ENCODE data around the gene RABGGTA. TPM values are rescaled to one million over a fixed set of nuclear protein-coding genes. Genes with fewer than 3 reads are reported as not detected.
"Not testable (repeated sequence)": the region's sequence is repeated elsewhere in the genome, so short reads cannot be mapped to it uniquely, and the experiment has no call there.

RABGGTA gene
- polyA plus RNA-seq, 2 of the 4 experiments (the other 2 are of a cell fraction) = 18.6 to 21.9 TPM

- ChIA-PET POLR2A (interaction anchor here (3.9 kb wide), 1 partner anchor 24 kb away, joined by 15 read pairs; the partner anchor contains the start of gene RABGGTA), CTCF (interaction anchor here (0.9 to 21.7 kb wide), 5 partner anchors 15 to 184 kb away, joined by 3 to 601 read pairs (median 3); partner anchors contain the start of genes CIDEB, DHRS1, LTB4R and LTB4R2)
- H3K9me3 ChIP-seq = no peaks in the 10 kb centered on the region
- TF ChIP-seq POLR2AphosphoS2 (conservative IDR thresholded peaks at IDR 0.05; ENCODE audit: low read length) = no peak
- TF ChIP-seq BCL3 (IDR thresholded peaks at IDR 0.05) = no peak
- no peak for TF ChIP-seq ZC3H11A (IDR thresholded peaks at IDR 0.05)
- no peak for TF ChIP-seq RCOR1 (IDR thresholded peaks at IDR 0.05; ENCODE audit: low read depth, low read length)
- no peak for TF ChIP-seq BHLHE40 (IDR thresholded peaks at IDR 0.05; ENCODE audit: low read depth, low read length)
- TF ChIP-seq, protein P1, sequence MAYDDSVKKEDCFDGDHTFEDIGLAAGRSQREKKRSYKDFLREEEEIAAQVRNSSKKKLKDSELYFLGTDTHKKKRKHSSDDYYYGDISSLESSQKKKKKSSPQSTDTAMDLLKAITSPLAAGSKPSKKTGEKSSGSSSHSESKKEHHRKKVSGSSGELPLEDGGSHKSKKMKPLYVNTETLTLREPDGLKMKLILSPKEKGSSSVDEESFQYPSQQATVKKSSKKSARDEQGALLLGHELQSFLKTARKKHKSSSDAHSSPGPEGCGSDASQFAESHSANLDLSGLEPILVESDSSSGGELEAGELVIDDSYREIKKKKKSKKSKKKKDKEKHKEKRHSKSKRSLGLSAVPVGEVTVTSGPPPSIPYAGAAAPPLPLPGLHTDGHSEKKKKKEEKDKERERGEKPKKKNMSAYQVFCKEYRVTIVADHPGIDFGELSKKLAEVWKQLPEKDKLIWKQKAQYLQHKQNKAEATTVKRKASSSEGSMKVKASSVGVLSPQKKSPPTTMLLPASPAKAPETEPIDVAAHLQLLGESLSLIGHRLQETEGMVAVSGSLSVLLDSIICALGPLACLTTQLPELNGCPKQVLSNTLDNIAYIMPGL (CRISPR knock-in tag; IDR thresholded peaks at IDR 0.05; ENCODE audit: borderline replicate concordance) = no peak
- TF ChIP-seq HOXB5 (CRISPR knock-in tag; IDR thresholded peaks at IDR 0.05) = no peak
- no peak for TF ChIP-seq REST (IDR thresholded peaks at IDR 0.05)
- no peak for TF ChIP-seq NPAS2 (CRISPR knock-in tag; IDR thresholded peaks at IDR 0.05; ENCODE audit: borderline replicate concordance)
- no peak for TF ChIP-seq HOXB13 (CRISPR knock-in tag; IDR thresholded peaks at IDR 0.05; ENCODE audit: low read depth)
- TF ChIP-seq ESRRA (IDR thresholded peaks at IDR 0.05; ENCODE audit: borderline replicate concordance, low read length) = no peak
- TF ChIP-seq HOXA7 (CRISPR knock-in tag; IDR thresholded peaks at IDR 0.05) = no peak
- no peak for TF ChIP-seq GATA3 (IDR thresholded peaks at IDR 0.05; ENCODE audit: borderline replicate concordance)
- FAIRE-seq = no peak
- no peak overlapping the region for H3K27ac ChIP-seq
- H3K4me2 ChIP-seq = no peak overlapping the region
- no peak overlapping the region for H3K4me3 ChIP-seq
- no peak for ATAC-seq
- DNase-seq (ENCODE audit: low read depth in 1 of 2, low spot score in 1 of 2) = no peak
- 59% methylated on average over 7 of the region's 7 CpGs for WGBS (ENCODE audit: missing lambda C conversion rate)
- peaks cover 11% of the 10 kb centered on the region for H3K4me1 ChIP-seq
These were observed 24.0 kb downstream of the RABGGTA start for GRCh38 chr14:24247422-24247821.

DNA sequence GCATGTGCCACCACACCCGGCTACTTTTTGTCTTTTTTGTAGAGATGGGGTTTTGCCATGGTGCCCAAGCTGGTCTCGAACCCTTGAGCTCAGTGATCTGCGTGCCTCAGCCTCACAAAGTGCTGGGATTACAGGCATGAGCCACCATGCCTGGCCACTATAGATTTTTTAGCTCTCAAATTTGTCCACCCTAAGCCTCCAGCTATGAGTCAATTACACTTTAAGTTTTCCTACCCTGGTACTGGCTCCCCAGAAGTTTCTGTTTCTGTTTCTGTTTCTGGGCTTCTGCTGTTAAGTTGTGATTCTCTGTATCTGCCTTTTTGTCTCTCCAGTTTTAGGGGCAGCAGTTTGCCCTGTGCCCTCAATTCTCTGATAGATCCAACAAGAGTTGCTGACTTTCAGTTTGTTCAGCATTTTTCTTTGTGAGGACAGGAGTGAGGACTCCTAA lies 24.6 kb downstream of the RABGGTA start:
- H3K4me2 ChIP-seq = no peak overlapping the region

GRCh38 chr14:24245350-24245749 lies 26.0 kb downstream of the RABGGTA start:
- DNase-seq (ENCODE audit: low read depth in 1 of 2, low spot score in 1 of 2); FAIRE-seq; H3K4me3 ChIP-seq; H3K4me2 ChIP-seq; H3K9me3 ChIP-seq; ATAC-seq; H3K27ac ChIP-seq: not testable (repeated sequence)
- ChIA-PET CTCF (interaction anchor here (0.6 to 21.7 kb wide), 6 partner anchors 10 to 186 kb away, joined by 3 to 601 read pairs (median 4); partner anchors contain the start of genes CIDEB, DHRS1, LTB4R and LTB4R2), POLR2A (interaction anchor here (3.9 kb wide), 1 partner anchor 26 kb away, joined by 15 read pairs; the partner anchor contains the start of gene RABGGTA)
- H3K4me1 ChIP-seq = peaks cover 11% of the 10 kb centered on the region
- 88% methylated on average over 11 of the region's 11 CpGs for WGBS (ENCODE audit: missing lambda C conversion rate)

More for the DNA sequence above, 24.6 kb downstream of the RABGGTA start:
- Histone ChIP-seq H3K27ac (no peak overlapping the region), H3K4me1 (peaks cover 6% of the 10 kb centered on the region), H3K4me3 (no peak overlapping the region), H3K9me3 (no peaks in the 10 kb centered on the region)
- POLR2A ChIA-PET = interaction anchor here (3.9 kb wide), 1 partner anchor 24 kb away, joined by 15 read pairs; the partner anchor contains the start of gene RABGGTA
- ATAC-seq (no peak), FAIRE-seq (no peak), DNase-seq (ENCODE audit: low read depth in 1 of 2, low spot score in 1 of 2) (no peak)
- TF ChIP-seq RCOR1 (IDR thresholded peaks at IDR 0.05; ENCODE audit: low read depth, low read length) = no peak
- no peak for TF ChIP-seq RAD21 (conservative IDR thresholded peaks at IDR 0.05 in 1 of 2, IDR thresholded peaks at IDR 0.05 in 1 of 2)
- no peak for TF ChIP-seq JUN (IDR thresholded peaks at IDR 0.05)
- TF ChIP-seq, protein P2, sequence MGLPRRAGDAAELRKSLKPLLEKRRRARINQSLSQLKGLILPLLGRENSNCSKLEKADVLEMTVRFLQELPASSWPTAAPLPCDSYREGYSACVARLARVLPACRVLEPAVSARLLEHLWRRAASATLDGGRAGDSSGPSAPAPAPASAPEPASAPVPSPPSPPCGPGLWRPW (IDR thresholded peaks at IDR 0.05) = no peak
- no peak for TF ChIP-seq ESRRA (IDR thresholded peaks at IDR 0.05; ENCODE audit: borderline replicate concordance, low read length)
- no peak for TF ChIP-seq HEYL (CRISPR knock-in tag; IDR thresholded peaks at IDR 0.05)
- TF ChIP-seq EHF (CRISPR knock-in tag; IDR thresholded peaks at IDR 0.05) = no peak
- WGBS (ENCODE audit: missing lambda C conversion rate) = 59% methylated on average over 3 of the region's 3 CpGs
- CTCF ChIA-PET = interaction anchor here (0.7 to 21.7 kb wide), 6 partner anchors 11 to 185 kb away, joined by 3 to 601 read pairs (median 3); partner anchors contain the start of genes CIDEB, DHRS1, LTB4R and LTB4R2
